Measurements from ENCODE around the gene OR2T2.
"Not testable (repeated sequence)": the region's sequence is repeated elsewhere in the genome, so short reads cannot be mapped to it uniquely, and the experiment has no call there.

The OR2T2 gene

DNA sequence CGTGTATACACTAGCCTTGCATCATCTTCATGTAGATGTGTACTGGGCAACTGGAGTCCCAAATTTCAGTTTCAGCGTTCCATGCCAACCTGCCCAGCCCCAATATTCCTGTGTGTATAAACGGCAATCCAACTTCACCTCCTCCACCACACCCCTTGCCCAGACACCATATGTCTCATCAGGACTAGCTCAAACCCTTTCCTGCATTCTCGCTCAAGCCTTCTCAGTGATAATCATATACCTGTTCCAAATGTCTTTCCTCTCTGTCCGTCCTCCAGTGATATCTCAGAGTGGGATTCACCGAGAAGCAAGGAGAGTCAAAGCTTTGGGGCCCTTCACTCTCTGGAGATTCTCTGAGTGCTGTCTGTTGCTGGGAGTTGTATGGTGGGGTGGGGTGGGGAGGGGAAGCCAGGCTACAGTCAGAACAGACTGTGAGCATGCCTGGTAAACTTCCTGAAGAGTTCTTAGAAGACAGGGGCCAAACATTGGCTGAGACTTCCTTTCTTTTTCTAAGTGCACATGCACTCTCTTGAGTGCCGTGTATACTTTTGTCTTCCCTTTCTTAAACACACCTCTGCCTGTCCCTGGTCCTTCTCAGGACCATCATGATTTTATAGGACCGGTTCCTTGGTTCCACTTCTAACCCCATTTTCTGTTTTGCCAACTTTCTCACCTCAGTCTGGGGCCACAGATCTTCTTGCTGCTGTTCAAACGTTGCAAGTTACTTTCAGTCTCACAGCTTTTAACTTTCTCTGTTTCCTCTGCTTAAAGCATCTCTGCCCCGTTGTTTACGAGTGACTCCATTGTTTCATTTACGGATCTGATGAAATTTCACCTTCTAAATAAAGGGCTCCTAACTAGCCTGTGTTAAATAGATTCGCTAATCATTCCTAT, 36.5 kb downstream of the OR2T2 start:
- Mint-ChIP-seq H3K4me1 (peaks cover 13% of the 10 kb centered on the region), H3K4me3 (peak overlapping the region; percentile 58), H3K27ac (peak overlapping the region; percentile 6)
- not testable (repeated sequence) for H3K36me3 Mint-ChIP-seq; DNase-seq (ENCODE audit: low spot score in 2 of 2); H3K9me3 Mint-ChIP-seq
- peak; percentile 76 for ATAC-seq

DNA sequence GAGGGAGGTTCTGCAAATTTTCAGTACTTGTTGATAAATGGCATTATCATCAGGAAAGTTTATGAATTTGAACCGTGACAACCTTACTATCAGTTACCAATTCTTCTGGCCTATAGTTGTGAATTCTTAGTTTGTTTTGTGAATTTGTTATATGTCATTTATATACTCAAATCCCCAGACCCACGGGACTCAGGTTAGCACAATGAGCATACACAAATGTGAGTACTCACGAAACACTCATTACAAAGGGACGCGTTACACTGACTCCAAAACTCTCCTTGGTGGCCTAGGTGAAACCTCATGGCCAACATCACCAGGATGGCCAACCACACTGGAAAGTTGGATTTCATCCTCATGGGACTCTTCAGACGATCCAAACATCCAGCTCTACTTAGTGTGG, 42.9 kb downstream of the OR2T2 start, which contains the start of gene OR2T5:
OR2T5 (plus strand) TSS at position 301 of the 400 bp plus-strand sequence; CDS start at position 301, 0 bp downstream.
- H3K4me1 Mint-ChIP-seq; H3K4me3 Mint-ChIP-seq; H3K27ac Mint-ChIP-seq; H3K36me3 Mint-ChIP-seq; DNase-seq (ENCODE audit: low spot score in 2 of 2); ATAC-seq; H3K9me3 Mint-ChIP-seq: not testable (repeated sequence)

DNA sequence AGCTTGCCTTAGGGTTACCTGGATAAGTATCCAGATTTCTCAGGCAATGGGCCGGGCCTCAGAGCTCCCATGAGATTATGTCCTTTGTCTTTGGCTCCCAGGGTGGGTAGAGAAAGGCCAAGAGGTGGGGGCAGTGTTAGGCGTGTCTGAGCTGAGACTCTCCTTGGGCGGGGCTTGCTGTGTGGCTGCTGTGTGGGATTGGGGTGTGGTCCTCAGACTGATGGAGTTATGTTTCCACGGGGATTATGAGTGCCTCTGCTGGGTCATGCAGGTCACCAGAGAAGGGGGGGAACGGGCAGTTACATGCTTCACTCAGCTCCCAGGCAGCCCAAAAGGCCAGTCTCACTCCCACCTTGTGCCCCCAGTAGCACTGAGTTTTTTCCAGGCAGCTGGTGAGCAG, 51.2 kb downstream of the OR2T2 start:
- H3K9me3 Mint-ChIP-seq; H3K4me3 Mint-ChIP-seq; ATAC-seq; H3K36me3 Mint-ChIP-seq; H3K4me1 Mint-ChIP-seq; DNase-seq (ENCODE audit: low spot score in 2 of 2); H3K27ac Mint-ChIP-seq: not testable (repeated sequence)

DNA sequence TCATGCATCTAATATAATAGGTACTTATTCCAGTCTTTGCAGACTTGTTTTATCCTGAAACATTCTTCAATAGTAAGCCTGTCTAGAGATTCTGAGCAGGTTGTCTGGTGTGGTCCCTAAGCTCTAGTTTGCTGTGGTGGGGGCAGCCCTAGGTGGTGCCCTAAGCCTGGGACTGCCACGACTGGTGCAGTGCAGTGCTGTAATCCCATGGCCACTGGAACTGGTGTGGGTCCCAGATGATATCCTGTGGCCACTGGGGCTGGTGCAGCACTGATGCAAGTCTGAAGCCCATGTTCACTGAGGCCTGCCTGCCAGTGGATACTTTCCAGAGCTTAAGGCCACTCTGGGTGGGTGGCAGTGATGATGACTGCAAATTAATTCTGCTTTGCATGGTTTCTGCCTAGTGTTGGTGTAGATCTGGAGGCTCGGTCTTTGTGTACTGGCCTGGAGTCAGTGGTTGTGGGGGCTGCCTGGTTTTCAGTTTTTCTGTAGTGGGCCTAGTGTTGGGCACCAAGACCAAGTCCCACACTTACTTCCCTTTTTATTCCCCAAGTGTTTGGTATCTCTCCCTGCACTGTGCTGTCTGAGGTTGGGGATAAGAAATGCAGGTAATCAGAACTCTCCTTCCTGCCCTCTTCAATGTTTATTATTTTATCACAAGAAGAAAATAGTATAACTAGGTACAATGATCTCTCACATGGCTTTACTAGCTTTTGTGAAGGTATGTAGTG, 55.0 kb downstream of the OR2T2 start:
- not testable (repeated sequence) for H3K9me3 Mint-ChIP-seq; H3K4me1 Mint-ChIP-seq; H3K27ac Mint-ChIP-seq; H3K36me3 Mint-ChIP-seq; DNase-seq (ENCODE audit: low spot score in 2 of 2); H3K4me3 Mint-ChIP-seq
- ATAC-seq = peak; percentile 19

Data from stimulated activated effector memory CD8-positive, alpha-beta T cell treated with anti-CD3 and anti-CD28 coated beads, Interleukin-12 subunit alpha, Interleukin-12 subunit beta, amount 100 ng/mL, for 72 hours (primary cell).